ENCODE measurements around the gene BLACAT1. TPM values are rescaled to one million over a fixed set of nuclear protein-coding genes. Genes with fewer than 3 reads are reported as not detected.

Gene BLACAT1
- total RNA-seq, 1 experiment from 2014 or later: 0.72 TPM

- no peak overlapping the region for H3K27ac Mint-ChIP-seq (ENCODE audit: low read depth, unreplicated experiment)
- no TSS peak for BruUV-seq (replicated peaks)
These were observed 2.9 kb downstream of the BLACAT1 start for GRCh38 chr1:205452933-205453332.

GRCh38 chr1:205452364-205452763, 3.5 kb downstream of the BLACAT1 start:
- TF ChIP-seq CTCF (IDR thresholded peaks at IDR 0.05; ENCODE audit: unreplicated experiment): no peak
- Mint-ChIP-seq H3K27me3 (ENCODE audit: insufficient read depth, unreplicated experiment) (peaks cover 64% of the 10 kb centered on the region), H3K36me3 (ENCODE audit: insufficient read depth, unreplicated experiment) (no peaks in the 10 kb centered on the region), H3K27ac (ENCODE audit: low read depth, unreplicated experiment) (no peak overlapping the region), H3K4me1 (ENCODE audit: insufficient read depth, unreplicated experiment) (peaks cover 42% of the 10 kb centered on the region), H3K4me3 (ENCODE audit: unreplicated experiment) (no peak overlapping the region), H3K9me3 (ENCODE audit: unreplicated experiment) (no peaks in the 10 kb centered on the region)
- no peak for DNase-seq (ENCODE audit: unreplicated experiment)
- POLR2A ChIA-PET: interaction anchor here (5.6 kb wide), 1 partner anchor 13 kb away, joined by 38 read pairs; no protein-coding TSS in a partner anchor
- CTCF ChIA-PET: interaction anchor here (0.5 to 1.4 kb wide), 8 partner anchors 9 to 598 kb away, joined by 3 to 6 read pairs (median 3); no protein-coding TSS in a partner anchor
- intact Hi-C loops (cut with micrococcal nuclease): no loop called here
- no TSS peak for BruUV-seq (replicated peaks)

More at GRCh38 chr1:205452933-205453332, 2.9 kb downstream of the BLACAT1 start:
- H3K4me3 Mint-ChIP-seq (ENCODE audit: unreplicated experiment): no peak overlapping the region
- H3K36me3 Mint-ChIP-seq (ENCODE audit: insufficient read depth, unreplicated experiment): no peaks in the 10 kb centered on the region
- no peak for TF ChIP-seq CTCF (IDR thresholded peaks at IDR 0.05; ENCODE audit: unreplicated experiment)
- H3K9me3 Mint-ChIP-seq (ENCODE audit: unreplicated experiment): no peaks in the 10 kb centered on the region
- no peak for DNase-seq (ENCODE audit: unreplicated experiment)
- intact Hi-C loops (cut with micrococcal nuclease): no loop called here
- CTCF ChIA-PET: interaction anchor here (1.0 to 1.4 kb wide), 5 partner anchors 14 to 118 kb away, joined by 3 to 6 read pairs (median 3); no protein-coding TSS in a partner anchor
- POLR2A ChIA-PET: interaction anchor here (5.6 kb wide), 1 partner anchor 13 kb away, joined by 38 read pairs; no protein-coding TSS in a partner anchor
- H3K27me3 Mint-ChIP-seq (ENCODE audit: insufficient read depth, unreplicated experiment): peaks cover 70% of the 10 kb centered on the region
- peaks cover 36% of the 10 kb centered on the region for H3K4me1 Mint-ChIP-seq (ENCODE audit: insufficient read depth, unreplicated experiment)

- ChIA-PET POLR2A (interaction anchor here (5.6 kb wide), 1 partner anchor 12 kb away, joined by 38 read pairs; no protein-coding TSS in a partner anchor), CTCF (interaction anchor here (1.0 to 1.4 kb wide), 4 partner anchors 13 to 98 kb away, joined by 3 to 6 read pairs (median 4); no protein-coding TSS in a partner anchor)
- Mint-ChIP-seq H3K4me3 (ENCODE audit: unreplicated experiment) (no peak overlapping the region), H3K36me3 (ENCODE audit: insufficient read depth, unreplicated experiment) (no peaks in the 10 kb centered on the region), H3K4me1 (ENCODE audit: insufficient read depth, unreplicated experiment) (peaks cover 45% of the 10 kb centered on the region), H3K27me3 (ENCODE audit: insufficient read depth, unreplicated experiment) (peaks cover 58% of the 10 kb centered on the region), H3K27ac (ENCODE audit: low read depth, unreplicated experiment) (no peak overlapping the region), H3K9me3 (ENCODE audit: unreplicated experiment) (no peaks in the 10 kb centered on the region)
- intact Hi-C loops (cut with micrococcal nuclease): no loop called here
- no peak for TF ChIP-seq CTCF (IDR thresholded peaks at IDR 0.05; ENCODE audit: unreplicated experiment)
- BruUV-seq (replicated peaks): no TSS peak
- DNase-seq (ENCODE audit: unreplicated experiment): no peak
These were observed 4.1 kb downstream of the BLACAT1 start for GRCh38 chr1:205451759-205452164.

- H3K27ac Mint-ChIP-seq (ENCODE audit: low read depth, unreplicated experiment): no peak overlapping the region
- TF ChIP-seq CTCF (IDR thresholded peaks at IDR 0.05; ENCODE audit: unreplicated experiment): no peak
- no peak overlapping the region for H3K4me3 Mint-ChIP-seq (ENCODE audit: unreplicated experiment)
- no peaks in the 10 kb centered on the region for H3K9me3 Mint-ChIP-seq (ENCODE audit: unreplicated experiment)
- ChIA-PET POLR2A (interaction anchor here (0.6 to 5.6 kb wide), 3 partner anchors 12 to 1832 kb away, joined by 3 to 38 read pairs (median 11); no protein-coding TSS in a partner anchor), CTCF (interaction anchor here (0.6 to 1.3 kb wide), 5 partner anchors 11 to 79 kb away, joined by 3 to 5 read pairs (median 3); no protein-coding TSS in a partner anchor)
- peaks cover 41% of the 10 kb centered on the region for H3K4me1 Mint-ChIP-seq (ENCODE audit: insufficient read depth, unreplicated experiment)
- no peaks in the 10 kb centered on the region for H3K36me3 Mint-ChIP-seq (ENCODE audit: insufficient read depth, unreplicated experiment)
- BruUV-seq (replicated peaks): no TSS peak
- intact Hi-C loops (cut with micrococcal nuclease): no loop called here
- H3K27me3 Mint-ChIP-seq (ENCODE audit: insufficient read depth, unreplicated experiment): peaks cover 53% of the 10 kb centered on the region
- DNase-seq (ENCODE audit: unreplicated experiment): no peak
These were observed 4.6 kb downstream of the BLACAT1 start for GRCh38 chr1:205451202-205451601.
